Esophagus squamous epithelium (tissue), 4 donors: Measurements from ENCODE around the gene TEC.

ENCODE experiments used
- POLR2A ChIP-seq, 4 donors: fragments of 450-650 bp; IDR thresholded peaks; one replicate each; pipeline ENCODE4 v1.6.1; 2017; ENCODE audit warnings: antibody characterized with exemption in 4 of 4, mild to moderate bottlenecking in 4 of 4, moderate library complexity in 3 of 4
- TF ChIP-seq, protein P1 (sequence below), 6 experiments: fragments of 450-650 bp in 4 of 6; fragments of 200-600 bp in 2 of 6; sonication (generic) in 2 of 6; IDR thresholded peaks; one replicate each; pipeline ENCODE4 v1.5.1; 2016 to 2019; ENCODE audit warnings: antibody characterized with exemption in 6 of 6, mild to moderate bottlenecking in 4 of 6, moderate library complexity in 4 of 6

DNA sequence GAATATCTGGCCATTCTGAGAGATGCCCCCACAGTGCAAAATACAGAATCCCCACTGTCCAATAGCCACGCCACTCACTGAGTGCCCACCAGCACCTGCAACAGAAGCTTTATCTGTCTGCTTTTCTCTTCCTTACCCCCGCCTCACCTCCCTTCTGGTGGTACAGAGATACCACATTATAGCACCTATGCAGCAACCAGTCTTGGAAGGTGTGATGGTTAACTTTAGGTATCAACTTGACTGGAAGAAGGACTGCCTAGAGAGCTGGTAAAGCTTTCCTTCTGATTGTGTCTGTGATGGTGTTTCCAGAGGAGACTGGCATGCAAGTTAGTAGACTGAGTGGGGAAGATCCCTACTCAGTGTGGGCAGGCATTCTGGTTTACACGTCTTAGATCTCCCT lies 73.8 kb downstream of the TEC start:
- TF ChIP-seq, protein P1, sequence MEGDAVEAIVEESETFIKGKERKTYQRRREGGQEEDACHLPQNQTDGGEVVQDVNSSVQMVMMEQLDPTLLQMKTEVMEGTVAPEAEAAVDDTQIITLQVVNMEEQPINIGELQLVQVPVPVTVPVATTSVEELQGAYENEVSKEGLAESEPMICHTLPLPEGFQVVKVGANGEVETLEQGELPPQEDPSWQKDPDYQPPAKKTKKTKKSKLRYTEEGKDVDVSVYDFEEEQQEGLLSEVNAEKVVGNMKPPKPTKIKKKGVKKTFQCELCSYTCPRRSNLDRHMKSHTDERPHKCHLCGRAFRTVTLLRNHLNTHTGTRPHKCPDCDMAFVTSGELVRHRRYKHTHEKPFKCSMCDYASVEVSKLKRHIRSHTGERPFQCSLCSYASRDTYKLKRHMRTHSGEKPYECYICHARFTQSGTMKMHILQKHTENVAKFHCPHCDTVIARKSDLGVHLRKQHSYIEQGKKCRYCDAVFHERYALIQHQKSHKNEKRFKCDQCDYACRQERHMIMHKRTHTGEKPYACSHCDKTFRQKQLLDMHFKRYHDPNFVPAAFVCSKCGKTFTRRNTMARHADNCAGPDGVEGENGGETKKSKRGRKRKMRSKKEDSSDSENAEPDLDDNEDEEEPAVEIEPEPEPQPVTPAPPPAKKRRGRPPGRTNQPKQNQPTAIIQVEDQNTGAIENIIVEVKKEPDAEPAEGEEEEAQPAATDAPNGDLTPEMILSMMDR (IDR thresholded peaks at IDR 0.05), result no peak
- no peak for TF ChIP-seq POLR2A (IDR thresholded peaks at IDR 0.05)
